K562 (cell line): ENCODE measurements around the gene MFAP3.

ENCODE experiments used
- ELF2 ChIP-seq: fragments of 250-450 bp; sonication (Bioruptor Pico); IDR thresholded peaks from 2 replicates; pipeline ENCODE4 v1.5.0; 2021; ENCODE audit warnings: mild to moderate bottlenecking
- NFE2L1 ChIP-seq: fragments of 450-650 bp; IDR thresholded peaks from 2 replicates; pipeline ENCODE4 v1.6.1; 2016; ENCODE audit warnings: missing genetic modification characterization, low read depth, mild to moderate bottlenecking, missing compliant biosample characterization, moderate library complexity, borderline replicate concordance
- ZFPM2 ChIP-seq: fragments of 250-450 bp; sonication (Bioruptor Pico); IDR thresholded peaks from 2 replicates; pipeline ENCODE4 v1.5.1; 2022; ENCODE audit warnings: mild to moderate bottlenecking
- ZNF639 ChIP-seq, 2 experiments: fragments of 200-800 bp in 1 of 2; sonication (Bioruptor generic) in 1 of 2; sonication (generic) in 1 of 2; formaldehyde crosslinking in 1 of 2; IDR thresholded peaks in 1 of 2; conservative IDR thresholded peaks in 1 of 2; 2 replicates each; pipeline versions ENCODE4 v1.5.0 to v1.6.1; 2016 to 2020; ENCODE audit warnings: missing compliant biosample characterization in 1 of 2, missing genetic modification characterization in 1 of 2, missing genetic modification reagents in 1 of 2

GRCh38 chr5:154038261-154038706, 483 bp upstream of the MFAP3 start:
- TF ChIP-seq NFE2L1 (tag) (no peak), ZNF639 (CRISPR knock-in tag; conservative IDR thresholded peaks at IDR 0.05 in 1 of 2, IDR thresholded peaks at IDR 0.05 in 1 of 2) (no peak), ELF2 (no peak), ZFPM2 (no peak)
